Coronary artery (tissue), 2 donors: ENCODE measurements around the gene DCAF12.

Experiments
- DNase-seq: peaks from one replicate; pipeline ENCODE4 v3.0.0-alpha.2; 2017; ENCODE audit warnings: low spot score
- H3K27ac ChIP-seq, 2 donors: fragments of 200-600 bp; sonication (generic); one replicate each; pipeline ENCODE4 v1.5.1; 2016 to 2019
- H3K4me3 ChIP-seq: fragments of 200-600 bp; sonication (generic); 2 replicates; pipeline ENCODE4 v1.5.1; 2016; ENCODE audit warnings: mild to moderate bottlenecking, moderate library complexity
- CTCF ChIP-seq: fragments of 200-600 bp; sonication (generic); IDR thresholded peaks from one replicate; pipeline ENCODE4 v1.5.1; 2019; ENCODE audit warnings: antibody characterized with exemption

The DCAF12 gene

GRCh38 chr9:34158362-34158869 lies 31.9 kb upstream of the DCAF12 start:
- DNase-seq: no peak
- no peak for TF ChIP-seq CTCF
- Histone ChIP-seq H3K27ac (no peak overlapping the region), H3K4me3 (no peak overlapping the region)

GRCh38 chr9:34157898-34158297 lies 31.4 kb upstream of the DCAF12 start:
- DNase-seq: no peak
- no peak for TF ChIP-seq CTCF
- Histone ChIP-seq H3K27ac (no peak overlapping the region), H3K4me3 (no peak overlapping the region)

- no peak overlapping the region for H3K27ac ChIP-seq
These were observed 30.8 kb upstream of the DCAF12 start for GRCh38 chr9:34157318-34157717.

GRCh38 chr9:34154057-34154456 lies 27.6 kb upstream of the DCAF12 start:
- DNase-seq: no peak
- no peak overlapping the region for H3K27ac ChIP-seq
- no peak overlapping the region for H3K4me3 ChIP-seq
- TF ChIP-seq CTCF: no peak

More at GRCh38 chr9:34157318-34157717, 30.8 kb upstream of the DCAF12 start:
- TF ChIP-seq CTCF: no peak
- H3K4me3 ChIP-seq: no peak overlapping the region
- DNase-seq: no peak

GRCh38 chr9:34151398-34151797 lies 24.9 kb upstream of the DCAF12 start:
- Histone ChIP-seq H3K27ac (no peak overlapping the region), H3K4me3 (no peak overlapping the region)
- no peak for DNase-seq
- no peak for TF ChIP-seq CTCF

- no peak overlapping the region for H3K27ac ChIP-seq
- no peak for DNase-seq
- no peak for TF ChIP-seq CTCF
- H3K4me3 ChIP-seq: no peak overlapping the region
These were observed 18.7 kb upstream of the DCAF12 start for GRCh38 chr9:34145165-34145564.

GRCh38 chr9:34143116-34143515 lies 16.6 kb upstream of the DCAF12 start:
- no peak overlapping the region for H3K4me3 ChIP-seq
- no peak for TF ChIP-seq CTCF
- DNase-seq: no peak
- no peak overlapping the region for H3K27ac ChIP-seq
